ENCODE data around the gene RBM23.

RBM23 gene

GRCh38 chr14:22884738-22885523, 34.0 kb downstream of the RBM23 start:
- no peak for DNase-seq

DNA sequence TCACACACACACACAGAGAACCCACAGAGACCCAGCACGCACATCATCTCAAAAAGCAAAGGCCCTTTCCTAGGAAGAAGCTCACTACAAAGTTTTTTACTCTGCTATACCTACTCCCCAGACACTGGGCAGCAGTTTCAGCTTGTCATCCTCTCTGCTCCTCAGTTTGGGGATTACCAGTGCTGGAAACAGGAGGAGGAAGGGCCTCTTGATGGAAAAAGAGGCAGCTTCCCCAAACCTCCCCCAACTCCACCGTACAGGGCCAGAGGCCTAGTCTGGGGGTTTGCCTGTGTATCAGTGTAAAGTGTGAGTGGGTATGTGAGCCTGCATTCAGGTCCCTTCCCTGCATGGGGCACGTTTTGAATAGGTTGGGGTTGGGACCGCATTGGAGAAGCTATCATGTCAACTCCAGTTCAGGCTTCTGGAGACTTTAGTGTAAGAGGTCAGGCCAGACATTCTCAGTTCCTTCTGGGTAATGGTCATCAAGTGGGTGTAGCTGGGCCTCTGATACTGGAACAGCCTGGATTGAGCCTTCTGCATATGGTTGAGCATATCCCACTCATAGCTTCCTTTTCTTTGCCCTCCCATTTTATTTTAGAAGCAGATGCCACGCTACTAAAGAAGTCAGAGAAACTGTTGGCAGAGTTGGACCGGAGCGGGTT, 34.7 kb downstream of the RBM23 start:
- no peak for DNase-seq

GRCh38 chr14:22883173-22883976, 35.6 kb downstream of the RBM23 start, which contains the start of gene REM2:
Gene REM2 (plus strand): TSS chr14:22883222. CDS start chr14:22883288, 66 bp downstream.
- no peak for DNase-seq

DNA sequence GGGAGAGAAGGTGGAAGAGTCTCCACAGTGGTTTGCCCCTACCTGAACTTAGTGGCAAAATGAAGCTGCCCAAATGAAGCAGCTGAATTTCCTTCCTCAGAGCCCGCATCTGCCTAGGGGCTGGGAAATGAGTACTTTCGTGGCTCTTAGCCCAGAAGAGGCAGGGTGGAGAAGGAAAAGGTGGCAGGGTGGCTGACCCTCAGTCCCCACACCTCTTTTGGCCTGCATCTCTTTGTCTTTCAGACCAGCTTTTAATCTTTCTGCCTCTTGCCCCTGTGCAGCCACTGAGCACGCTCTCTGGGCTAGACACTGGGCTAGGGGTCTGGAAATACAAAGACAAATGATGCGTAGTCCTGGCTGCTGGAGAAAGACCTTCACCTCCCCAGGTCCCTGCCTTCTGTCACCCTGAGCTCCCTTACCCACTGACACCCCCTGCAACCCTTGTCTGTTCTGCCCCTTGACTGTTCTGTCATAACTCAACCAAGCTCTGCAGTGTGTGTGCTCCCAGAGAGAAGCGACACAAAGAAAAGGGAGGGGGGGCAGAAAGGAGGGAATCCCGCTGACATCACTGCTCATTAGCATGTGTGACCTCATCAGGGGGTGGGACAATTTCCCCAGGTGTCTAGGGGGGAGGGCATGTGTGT, 36.3 kb downstream of the RBM23 start:
- no peak for DNase-seq

GRCh38 chr14:22882064-22882463, 36.9 kb downstream of the RBM23 start:
- DNase-seq, result no peak

GRCh38 chr14:22878271-22879246, 40.4 kb downstream of the RBM23 start:
- no peak for DNase-seq

DNA sequence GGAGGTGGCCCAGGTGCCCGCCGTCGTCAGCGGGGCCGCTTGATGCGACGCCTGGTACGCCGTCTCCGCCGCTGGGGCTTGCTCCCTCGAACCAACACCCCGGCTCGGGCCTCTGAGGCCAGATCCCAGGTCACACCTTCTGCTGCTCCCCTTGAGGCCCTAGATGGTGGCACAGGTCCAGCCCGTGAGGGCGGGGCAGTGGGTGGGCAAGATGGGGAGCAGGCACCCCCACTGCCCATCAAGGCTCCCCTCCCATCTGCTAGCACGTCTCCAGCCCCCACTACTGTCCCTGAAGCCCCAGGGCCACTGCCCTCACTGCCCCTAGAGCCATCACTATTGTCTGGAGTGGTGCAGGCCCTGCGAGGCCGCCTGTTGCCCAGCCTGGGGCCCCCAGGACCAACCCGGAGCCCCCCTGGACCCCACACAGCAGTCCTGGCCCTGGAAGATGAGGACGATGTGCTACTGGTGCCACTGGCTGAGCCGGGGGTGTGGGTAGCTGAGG, 41.9 kb downstream of the RBM23 start:
- DNase-seq, result no peak

- DNase-seq, result no peak
These were observed 43.1 kb downstream of the RBM23 start for GRCh38 chr14:22875748-22876319.

DNA sequence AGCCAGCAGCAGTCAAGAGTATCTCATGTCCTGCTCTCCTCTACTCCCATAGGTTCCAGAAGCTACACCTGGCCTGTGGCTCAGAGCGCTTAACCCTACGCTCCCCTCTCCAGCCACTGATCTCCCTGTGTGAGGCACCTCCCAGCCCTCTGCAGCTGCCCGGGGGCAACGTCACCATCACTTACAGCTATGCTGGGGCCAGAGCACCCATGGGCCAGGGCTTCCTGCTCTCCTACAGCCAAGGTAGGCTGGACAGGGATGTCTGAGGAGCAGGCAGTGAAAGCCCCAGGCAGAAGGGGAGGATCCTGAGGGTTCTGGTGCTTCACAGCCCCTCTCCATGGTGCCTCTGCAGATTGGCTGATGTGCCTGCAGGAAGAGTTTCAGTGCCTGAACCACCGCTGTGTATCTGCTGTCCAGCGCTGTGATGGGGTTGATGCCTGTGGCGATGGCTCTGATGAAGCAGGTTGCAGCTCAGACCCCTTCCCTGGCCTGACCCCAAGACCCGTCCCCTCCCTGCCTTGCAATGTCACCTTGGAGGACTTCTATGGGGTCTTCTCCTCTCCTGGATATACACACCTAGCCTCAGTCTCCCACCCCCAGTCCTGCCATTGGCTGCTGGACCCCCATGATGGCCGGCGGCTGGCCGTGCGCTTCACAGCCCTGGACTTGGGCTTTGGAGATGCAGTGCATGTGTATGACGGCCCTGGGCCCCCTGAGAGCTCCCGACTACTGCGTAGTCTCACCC, 43.8 kb downstream of the RBM23 start:
- no peak for DNase-seq

DNA sequence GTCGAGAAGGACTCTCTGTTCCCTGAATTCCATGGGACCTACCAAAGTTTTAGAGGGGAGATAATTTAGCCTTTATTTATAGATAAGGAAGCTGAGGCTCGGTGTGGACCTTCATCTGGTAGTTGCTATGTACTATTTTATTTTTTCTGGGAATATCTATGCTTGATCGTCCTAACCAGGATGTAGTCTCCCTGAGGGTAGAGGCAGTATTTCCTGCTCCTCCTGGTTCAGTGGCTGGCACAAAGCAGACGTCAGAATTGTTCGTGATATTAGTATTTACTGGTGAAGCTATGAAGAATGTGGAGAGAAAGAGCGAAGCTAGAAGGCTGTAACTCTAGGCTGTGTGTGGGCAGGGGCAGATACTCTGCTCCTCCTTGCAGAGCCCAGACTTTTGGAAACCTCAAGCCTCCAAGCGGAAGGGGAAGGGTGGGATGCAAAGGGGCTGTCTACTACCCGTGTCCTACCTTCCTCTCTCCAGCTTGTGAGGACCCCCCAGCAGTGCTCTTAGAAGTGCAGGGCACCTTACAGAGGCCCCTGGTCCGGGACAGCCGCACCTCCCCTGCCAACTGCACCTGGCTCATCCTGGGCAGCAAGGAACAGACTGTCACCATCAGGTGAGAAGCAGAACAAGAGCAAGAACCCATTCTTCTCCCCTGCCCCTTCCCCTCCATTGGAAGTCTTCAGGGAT, 46.0 kb downstream of the RBM23 start:
- DNase-seq, result no peak

DNA sequence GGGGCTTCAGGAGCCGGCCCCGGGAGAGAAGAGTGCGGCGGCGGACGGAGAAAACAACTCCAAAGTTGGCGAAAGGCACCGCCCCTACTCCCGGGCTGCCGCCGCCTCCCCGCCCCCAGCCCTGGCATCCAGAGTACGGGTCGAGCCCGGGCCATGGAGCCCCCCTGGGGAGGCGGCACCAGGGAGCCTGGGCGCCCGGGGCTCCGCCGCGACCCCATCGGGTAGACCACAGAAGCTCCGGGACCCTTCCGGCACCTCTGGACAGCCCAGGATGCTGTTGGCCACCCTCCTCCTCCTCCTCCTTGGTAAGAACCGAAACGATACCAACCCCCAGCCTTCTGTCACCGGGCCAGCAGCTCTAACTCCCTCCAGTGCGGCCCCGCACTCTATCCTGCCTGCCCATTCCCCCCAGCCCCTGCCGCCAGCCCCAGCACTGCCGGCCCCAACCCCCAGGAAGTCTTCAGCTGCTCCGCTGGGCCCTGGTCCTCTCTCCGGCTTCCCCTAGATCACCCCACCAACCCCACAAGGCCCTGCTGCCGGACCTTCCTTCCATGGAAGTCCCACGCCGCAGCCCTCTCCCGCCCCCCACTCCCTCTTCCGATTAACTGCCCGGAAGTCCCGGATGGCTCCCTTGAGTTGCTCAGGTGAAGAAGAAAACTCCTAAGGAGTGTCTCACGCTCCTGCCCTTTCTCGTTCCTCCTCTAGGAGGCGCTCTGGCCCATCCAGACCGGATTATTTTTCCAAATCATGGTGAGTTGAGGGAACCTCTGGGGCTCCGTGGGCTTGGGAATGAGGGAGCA, 46.7 kb downstream of the RBM23 start:
- peak; percentile 78 for DNase-seq

DNA sequence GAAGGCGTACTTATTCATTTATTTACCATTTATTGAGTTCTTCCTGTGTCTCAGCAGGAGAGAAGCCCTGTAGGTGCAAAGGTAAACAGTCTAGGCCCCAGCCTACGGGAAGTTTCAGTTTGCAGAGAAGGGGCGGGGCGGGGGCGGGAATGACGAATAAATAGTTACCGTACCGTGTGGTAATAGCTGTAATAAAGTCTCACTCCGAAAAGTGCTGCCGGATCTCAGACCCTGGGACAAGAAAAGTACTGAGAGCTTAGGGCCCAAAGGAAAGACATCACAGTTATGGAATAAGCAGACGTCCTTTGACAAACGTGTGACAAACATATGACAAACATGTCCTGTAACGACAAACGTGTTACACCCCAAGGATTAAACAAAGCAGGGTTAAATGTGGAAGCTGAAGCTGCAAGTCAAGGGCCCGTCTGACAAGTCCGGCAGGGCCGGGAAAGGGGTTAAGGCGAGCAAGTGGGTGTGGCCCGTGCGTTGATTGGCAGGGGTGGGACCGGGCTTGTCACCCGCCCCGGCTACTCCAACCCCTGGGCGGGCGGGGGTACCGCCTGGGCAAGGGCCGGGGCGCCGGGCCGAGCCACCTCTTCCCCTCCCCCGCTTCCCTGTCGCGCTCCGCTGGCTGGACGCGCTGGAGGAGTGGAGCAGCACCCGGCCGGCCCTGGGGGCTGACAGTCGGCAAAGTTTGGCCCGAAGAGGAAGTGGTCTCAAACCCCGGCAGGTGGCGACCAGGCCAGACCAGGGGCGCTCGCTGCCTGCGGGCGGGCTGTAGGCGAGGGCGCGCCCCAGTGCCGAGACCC, 47.5 kb downstream of the RBM23 start, which contains the start of gene LRP10:
TSS of gene LRP10 (plus strand) at position 517 of the 809 bp plus-strand sequence. CDS start 564 bp downstream, outside the sequence.
- peak; percentile 91 for DNase-seq

DNA sequence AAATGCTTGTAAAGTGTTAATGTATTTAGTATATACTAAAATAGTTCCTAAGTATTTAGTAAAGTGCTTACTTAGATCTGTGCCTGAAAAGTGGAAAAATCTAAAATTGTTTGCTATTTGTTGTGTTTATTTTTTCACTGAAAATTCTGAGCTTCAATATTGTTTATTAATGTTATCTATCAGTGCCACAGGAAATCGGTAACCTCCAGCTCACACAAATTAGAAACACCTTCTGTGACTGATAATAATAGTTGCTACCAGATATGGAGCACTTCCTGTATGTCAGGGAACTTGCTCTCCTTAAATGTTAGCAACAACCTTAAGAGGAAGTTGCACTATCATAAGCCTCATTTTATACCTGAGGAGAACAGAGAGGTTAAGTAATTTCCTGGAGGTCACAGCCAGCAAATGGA, 48.1 kb downstream of the RBM23 start:
- peak; percentile 84 for DNase-seq

GRCh38 chr14:22866874-22867273, 52.1 kb downstream of the RBM23 start:
- no peak for DNase-seq

DNA sequence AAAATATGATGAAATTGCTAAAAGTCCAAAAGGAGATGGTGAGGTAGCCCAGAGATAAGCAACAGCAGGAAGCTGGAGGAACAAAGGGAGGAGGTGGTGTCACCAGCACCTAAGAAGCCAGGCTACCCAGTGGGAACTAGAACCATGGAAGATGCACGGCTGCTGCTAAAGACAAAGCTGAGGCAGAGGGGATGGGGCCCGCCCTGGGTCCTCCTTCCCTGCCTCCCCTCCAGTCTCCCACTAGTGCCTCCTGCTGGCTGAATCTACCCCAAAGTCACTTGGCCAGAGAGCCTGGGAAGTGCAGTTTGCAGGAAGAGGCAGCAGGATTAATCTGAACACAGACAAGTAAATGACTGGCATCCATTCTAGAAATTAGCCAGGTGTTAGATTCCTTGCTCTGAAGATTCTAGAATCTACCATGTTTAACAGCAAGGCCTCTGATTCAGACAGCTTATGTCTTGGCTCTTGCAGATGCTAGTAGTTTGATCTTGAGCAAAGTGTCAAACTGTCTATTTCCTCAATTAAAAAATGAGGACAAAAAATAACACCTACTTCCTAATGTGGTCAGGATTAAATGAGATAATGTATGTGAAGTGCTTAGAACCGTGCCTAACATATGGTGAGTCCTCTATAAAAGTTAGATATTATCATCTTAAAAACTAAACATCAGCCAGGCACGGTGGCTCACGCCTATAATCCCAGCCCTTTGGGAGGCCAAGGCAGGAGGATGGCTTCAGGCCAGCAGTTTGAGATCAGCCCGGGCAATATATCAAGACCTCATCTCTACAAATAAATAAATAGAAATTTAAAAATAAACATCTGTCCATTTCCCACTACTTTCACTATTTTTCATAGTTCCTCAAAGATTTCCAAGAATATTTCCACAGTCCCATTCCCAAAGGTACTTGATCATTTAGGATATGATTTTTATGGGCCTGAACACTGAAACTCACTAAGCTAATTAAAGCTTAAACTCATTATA, 53.2 kb downstream of the RBM23 start:
- DNase-seq, result peak; percentile 19

- DNase-seq, result no peak
These were observed 54.0 kb downstream of the RBM23 start for GRCh38 chr14:22864979-22865378.

- no peak for DNase-seq
These were observed 57.3 kb downstream of the RBM23 start for GRCh38 chr14:22861651-22862050.

Measured in activated CD4-positive, alpha-beta T cell treated with anti-CD3 and anti-CD28 coated beads, Interleukin-10, Interleukin-2, amounts not matched to agents 100 ng/mL and 50 ng/mL, durations not matched to agents 16 hours and 8 hours (primary cell).